A549 (cell line): ENCODE data around the gene APMAP. TPM values are rescaled to one million over a fixed set of nuclear protein-coding genes. Genes with fewer than 3 reads are reported as not detected.

Source experiments
- ATAC-seq, 2 experiments: fragments of 200-7000 bp in 1 of 2; fragments of >200 bp in 1 of 2; cut with Nextera tagmentation in 1 of 2; cut with Tn5 transposase in 1 of 2; 3 replicates each; pipeline versions ENCODE4 v1.8.0 to v1.9.1; 2018 to 2020; ENCODE audit warnings: mild to moderate bottlenecking in 1 of 2, moderate library complexity in 1 of 2
- CTCF ChIA-PET: fragments of 300-600 bp; sonication (Branson Sonifier 250); formaldehyde crosslinking; extraction: SDS; loops from one replicate; lab custom pipeline; 2021; ENCODE audit warnings: antibody characterized with exemption, inconsistent platforms; lab: Yijun Ruan, JAX
- POLR2A ChIA-PET: fragments of 350-600 bp; formaldehyde crosslinking; extraction: SDS; loops from one replicate; lab custom pipeline; 2021; ENCODE audit warnings: antibody characterized with exemption, inconsistent platforms; lab: Yijun Ruan, JAX
- DNase-seq, 2 experiments: peaks; one replicate each; pipeline versions ENCODE4 v3.0.0 to v3.0.0-alpha.2; 2011 to 2016; ENCODE audit warnings: low read depth in 1 of 2, low spot score in 1 of 2
- FAIRE-seq: peaks from 2 replicates; lab custom pipeline; 2011; peaks lifted over from hg19 to GRCh38; lab: Jason Lieb, UNC
- H3K27ac ChIP-seq, 2 experiments: fragments of >200 bp; sonication (Bioruptor Twin); formaldehyde crosslinking; 3 replicates each; pipeline ENCODE4 v1.5.1; 2016 to 2017
- H3K4me1 ChIP-seq: fragments of >200 bp; sonication (Bioruptor Twin); formaldehyde crosslinking; 3 replicates; pipeline ENCODE4 v1.6.1; 2016
- H3K4me2 ChIP-seq: fragments of >200 bp; sonication (Bioruptor Twin); formaldehyde crosslinking; 3 replicates; pipeline ENCODE4 v1.6.1; 2016
- H3K4me3 ChIP-seq: fragments of >200 bp; sonication (Bioruptor Twin); formaldehyde crosslinking; 3 replicates; pipeline ENCODE4 v1.5.1; 2016
- H3K9me3 ChIP-seq: fragments of >200 bp; sonication (Bioruptor Twin); formaldehyde crosslinking; 3 replicates; pipeline ENCODE4 v1.6.1; 2016
- CBX2 ChIP-seq: fragments of 200-600 bp; sonication (generic); IDR thresholded peaks from 2 replicates; pipeline ENCODE4 v1.6.1; 2016; ENCODE audit warnings: low read depth, mild to moderate bottlenecking, borderline replicate concordance
- CEBPB ChIP-seq, 2 experiments: fragments of >200 bp in 1 of 2; sonication (Bioruptor Twin) in 1 of 2; formaldehyde crosslinking in 1 of 2; IDR thresholded peaks; 2 replicates each; pipeline ENCODE4 v1.6.1; 2012 to 2016
- EHMT2 ChIP-seq: fragments of 200-600 bp; sonication (generic); IDR thresholded peaks from 2 replicates; pipeline ENCODE4 v1.6.1; 2016; ENCODE audit warnings: antibody characterized with exemption, low read depth, mild to moderate bottlenecking, moderate library complexity
- HES2 ChIP-seq: fragments of >200 bp; sonication (Bioruptor Twin); formaldehyde crosslinking; IDR thresholded peaks from 2 replicates; pipeline ENCODE4 v1.6.1; 2016
- HMGXB4 ChIP-seq: fragments of 250-450 bp; sonication (Bioruptor Pico); IDR thresholded peaks from 2 replicates; pipeline ENCODE4 v1.5.0; 2021; ENCODE audit warnings: mild to moderate bottlenecking, moderate library complexity, borderline replicate concordance
- HOXA7 ChIP-seq: fragments of 250-450 bp; sonication (Bioruptor Pico); IDR thresholded peaks from 2 replicates; pipeline ENCODE4 v1.5.0; 2020; ENCODE audit warnings: mild to moderate bottlenecking, moderate library complexity
- HOXB13 ChIP-seq: fragments of 250-450 bp; sonication (Bioruptor Pico); IDR thresholded peaks from 2 replicates; pipeline ENCODE4 v1.5.0; 2020; ENCODE audit warnings: low read depth, mild to moderate bottlenecking, moderate library complexity
- JUN ChIP-seq, 2 experiments: fragments of >200 bp; sonication (Bioruptor Twin); formaldehyde crosslinking; IDR thresholded peaks; 2 replicates in 1 of 2; 3 replicates in 1 of 2; pipeline ENCODE4 v1.6.1; 2016 to 2017
- JUNB ChIP-seq: fragments of >200 bp; sonication (Bioruptor Twin); formaldehyde crosslinking; IDR thresholded peaks from 2 replicates; pipeline ENCODE4 v1.6.1; 2016
- KDM5A ChIP-seq: fragments of 200-600 bp; sonication (generic); IDR thresholded peaks from 2 replicates; pipeline ENCODE4 v1.6.1; 2016; ENCODE audit warnings: antibody characterized with exemption, mild to moderate bottlenecking
- MAFK ChIP-seq: fragments of 450-650 bp; IDR thresholded peaks from 2 replicates; pipeline ENCODE4 v1.6.1; 2014; ENCODE audit not compliant: partially characterized antibody
- MYC ChIP-seq: IDR thresholded peaks from 2 replicates; pipeline ENCODE4 v1.6.1; 2012; ENCODE audit warnings: mild to moderate bottlenecking, inconsistent platforms, low read length, improper control_type of control experiment, borderline replicate concordance
- NFE2L2 ChIP-seq: fragments of 150-350 bp; conservative IDR thresholded peaks from 2 replicates; pipeline ENCODE4 v1.6.1; 2014; ENCODE audit warnings: low read length
- NR3C1 ChIP-seq: fragments of >200 bp; sonication (Bioruptor Twin); formaldehyde crosslinking; IDR thresholded peaks from 3 replicates; pipeline ENCODE4 v1.6.1; 2017
- POLR2A ChIP-seq: IDR thresholded peaks from 2 replicates; pipeline ENCODE4 v1.6.1; 2012; ENCODE audit warnings: mild to moderate bottlenecking, low read length
- RNF2 ChIP-seq: fragments of 200-600 bp; sonication (generic); IDR thresholded peaks from 2 replicates; pipeline ENCODE4 v1.6.1; 2016; ENCODE audit warnings: low read depth, mild to moderate bottlenecking, antibody characterized with exemption, moderate library complexity, borderline replicate concordance
- SREBF2 ChIP-seq: fragments of 450-650 bp; IDR thresholded peaks from 2 replicates; pipeline ENCODE4 v1.6.1; 2014; ENCODE audit warnings: mild to moderate bottlenecking, moderate library complexity
- ZC3H11A ChIP-seq: fragments of 450-650 bp; IDR thresholded peaks from 2 replicates; pipeline ENCODE4 v1.6.1; 2014; ENCODE audit warnings: antibody characterized with exemption, mild to moderate bottlenecking
- WGBS: methylation state at CpG from one replicate; pipeline ENCODE4 v1.1.6; 2017; ENCODE audit errors: missing lambda C conversion rate; 5-methylcytosine and 5-hydroxymethylcytosine counted together
- polyA plus RNA-seq, 4 experiments: library from polyadenylated mRNA; depleted of rRNA in 3 of 4; stranded (reverse); fragments of >200 nt; fragmentation: RNase III in 1 of 4; extraction: RNeasy Plus Mini Kit Qiagen cat#74134 plus additional on column Dnase treatment in 1 of 4; gene quantifications; 2 replicates in 3 of 4; 3 replicates in 1 of 4; pipeline ENCODE4 v1.2.3, GENCODE V29; 2011 to 2017
- TF ChIP-seq, protein P1 (sequence below): fragments of 450-650 bp; IDR thresholded peaks from 2 replicates; pipeline ENCODE4 v1.6.1; 2014; ENCODE audit warnings: antibody characterized with exemption
- TF ChIP-seq, protein P2 (sequence below): fragments of >200 bp; sonication (Bioruptor Twin); formaldehyde crosslinking; IDR thresholded peaks from 3 replicates; pipeline ENCODE4 v1.6.1; 2016
- TF ChIP-seq, protein P3 (sequence below): fragments of 150-350 bp; IDR thresholded peaks from 2 replicates; pipeline ENCODE4 v1.6.1; 2014; ENCODE audit warnings: low read depth, mild to moderate bottlenecking, low read length

Gene APMAP
- polyA plus RNA-seq, 2 of the 4 experiments (the other 2 are of a cell fraction): 113 to 141 TPM

- DNase-seq (no peak), ATAC-seq (no peak; a peak in 1 of 6 replicates), FAIRE-seq (no peak)
- Histone ChIP-seq H3K9me3 (peaks cover 26% of the 10 kb centered on the region), H3K4me3 (no peak overlapping the region), H3K4me1 (no peaks in the 10 kb centered on the region), H3K27ac (no peak overlapping the region), H3K4me2 (no peak overlapping the region)
- ChIA-PET CTCF (interaction anchor here (1.4 kb wide), 1 partner anchor 9 kb away, joined by 5 read pairs; no protein-coding TSS in a partner anchor), POLR2A (no interaction called here)
- TF ChIP-seq MYC: no peak
- no peak for TF ChIP-seq RNF2
- no peak for TF ChIP-seq JUN (IDR thresholded peaks at IDR 0.05)
- TF ChIP-seq ZC3H11A: no peak
- TF ChIP-seq, protein P1, sequence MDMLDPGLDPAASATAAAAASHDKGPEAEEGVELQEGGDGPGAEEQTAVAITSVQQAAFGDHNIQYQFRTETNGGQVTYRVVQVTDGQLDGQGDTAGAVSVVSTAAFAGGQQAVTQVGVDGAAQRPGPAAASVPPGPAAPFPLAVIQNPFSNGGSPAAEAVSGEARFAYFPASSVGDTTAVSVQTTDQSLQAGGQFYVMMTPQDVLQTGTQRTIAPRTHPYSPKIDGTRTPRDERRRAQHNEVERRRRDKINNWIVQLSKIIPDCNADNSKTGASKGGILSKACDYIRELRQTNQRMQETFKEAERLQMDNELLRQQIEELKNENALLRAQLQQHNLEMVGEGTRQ: no peak
- 94% methylated on average over 15 of the region's 15 CpGs for WGBS
These were observed 13.3 kb downstream of the APMAP start for GRCh38 chr20:24979036-24979960.

DNA sequence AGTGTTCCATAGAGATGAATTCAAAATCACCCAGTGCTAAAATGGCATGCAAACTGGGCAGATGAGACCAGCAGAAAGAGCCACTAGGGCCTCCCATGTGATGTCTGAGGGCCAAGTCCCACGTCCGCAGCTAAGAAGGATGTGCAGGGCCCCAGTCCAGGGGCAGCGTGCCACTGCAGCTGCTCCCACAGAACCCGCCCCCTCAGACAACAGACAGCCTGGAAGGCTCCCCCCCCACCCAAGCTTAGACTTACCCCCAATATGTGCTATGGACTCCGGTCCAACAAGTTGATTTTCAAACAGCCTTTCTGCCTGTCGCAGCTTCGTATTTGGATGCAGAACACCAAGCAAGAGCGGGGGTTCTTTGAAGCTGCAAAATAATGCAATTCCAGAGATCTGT is 14.0 kb downstream of the APMAP start:
- FAIRE-seq: no peak
- 93% methylated on average over 8 of the region's 8 CpGs for WGBS

DNA sequence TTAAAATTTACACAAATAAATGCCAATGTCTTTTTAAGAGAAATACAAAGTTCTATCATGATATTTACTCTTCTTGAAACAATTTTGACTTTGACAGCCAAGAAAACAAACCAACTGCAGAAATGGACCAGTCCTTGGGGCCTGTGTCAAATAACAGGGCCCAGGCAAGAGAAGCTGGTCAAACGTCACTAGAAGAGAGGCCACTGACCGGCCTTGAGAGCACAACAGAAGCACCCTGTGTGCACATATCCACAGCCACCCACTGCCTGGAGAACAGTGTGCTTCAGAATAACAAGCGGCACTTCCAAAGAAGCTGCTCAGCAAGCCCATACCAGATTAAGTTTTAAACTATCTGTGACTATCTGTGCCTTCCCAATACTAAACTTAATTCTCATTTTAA is 14.8 kb downstream of the APMAP start:
- CTCF ChIA-PET: interaction anchor here (1.2 to 1.4 kb wide), 3 partner anchors 12 to 201 kb away, joined by 3 to 9 read pairs (median 3); no protein-coding TSS in a partner anchor
- 95% methylated on average over 3 of the region's 3 CpGs for WGBS
- POLR2A ChIA-PET: no interaction called here

More for the DNA sequence above, 14.0 kb downstream of the APMAP start:
- peaks cover 26% of the 10 kb centered on the region for H3K9me3 ChIP-seq
- no peak for TF ChIP-seq HOXA7 (CRISPR knock-in tag)
- no peak for TF ChIP-seq JUNB
- TF ChIP-seq NR3C1: no peak
- TF ChIP-seq CBX2: no peak
- TF ChIP-seq KDM5A: no peak
- TF ChIP-seq SREBF2: no peak
- no peak for TF ChIP-seq MAFK
- TF ChIP-seq, protein P2, sequence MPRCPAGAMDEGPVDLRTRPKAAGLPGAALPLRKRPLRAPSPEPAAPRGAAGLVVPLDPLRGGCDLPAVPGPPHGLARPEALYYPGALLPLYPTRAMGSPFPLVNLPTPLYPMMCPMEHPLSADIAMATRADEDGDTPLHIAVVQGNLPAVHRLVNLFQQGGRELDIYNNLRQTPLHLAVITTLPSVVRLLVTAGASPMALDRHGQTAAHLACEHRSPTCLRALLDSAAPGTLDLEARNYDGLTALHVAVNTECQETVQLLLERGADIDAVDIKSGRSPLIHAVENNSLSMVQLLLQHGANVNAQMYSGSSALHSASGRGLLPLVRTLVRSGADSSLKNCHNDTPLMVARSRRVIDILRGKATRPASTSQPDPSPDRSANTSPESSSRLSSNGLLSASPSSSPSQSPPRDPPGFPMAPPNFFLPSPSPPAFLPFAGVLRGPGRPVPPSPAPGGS: no peak
- no peak overlapping the region for H3K27ac ChIP-seq
- DNase-seq: no peak
- ChIA-PET CTCF (interaction anchor here (1.2 to 1.4 kb wide), 3 partner anchors 12 to 200 kb away, joined by 3 to 9 read pairs (median 3); no protein-coding TSS in a partner anchor), POLR2A (no interaction called here)
- H3K4me3 ChIP-seq: no peak overlapping the region
- no peak overlapping the region for H3K4me2 ChIP-seq
- ATAC-seq: no peak
- H3K4me1 ChIP-seq: no peaks in the 10 kb centered on the region

More for the DNA sequence above, 14.8 kb downstream of the APMAP start:
- FAIRE-seq (no peak), ATAC-seq (no peak), DNase-seq (no peak)
- no peak overlapping the region for H3K27ac ChIP-seq
- peaks cover 26% of the 10 kb centered on the region for H3K9me3 ChIP-seq
- no peak overlapping the region for H3K4me2 ChIP-seq
- no peaks in the 10 kb centered on the region for H3K4me1 ChIP-seq
- TF ChIP-seq KDM5A (no peak), HMGXB4 (no peak), CEBPB (IDR thresholded peaks at IDR 0.05) (no peak), MAFK (no peak), HES2 (no peak), EHMT2 (no peak), JUNB (no peak), POLR2A (no peak), HOXB13 (CRISPR knock-in tag) (no peak), NFE2L2 (no peak)
- TF ChIP-seq, protein P3, sequence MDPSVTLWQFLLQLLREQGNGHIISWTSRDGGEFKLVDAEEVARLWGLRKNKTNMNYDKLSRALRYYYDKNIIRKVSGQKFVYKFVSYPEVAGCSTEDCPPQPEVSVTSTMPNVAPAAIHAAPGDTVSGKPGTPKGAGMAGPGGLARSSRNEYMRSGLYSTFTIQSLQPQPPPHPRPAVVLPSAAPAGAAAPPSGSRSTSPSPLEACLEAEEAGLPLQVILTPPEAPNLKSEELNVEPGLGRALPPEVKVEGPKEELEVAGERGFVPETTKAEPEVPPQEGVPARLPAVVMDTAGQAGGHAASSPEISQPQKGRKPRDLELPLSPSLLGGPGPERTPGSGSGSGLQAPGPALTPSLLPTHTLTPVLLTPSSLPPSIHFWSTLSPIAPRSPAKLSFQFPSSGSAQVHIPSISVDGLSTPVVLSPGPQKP: no peak
- H3K4me3 ChIP-seq: no peak overlapping the region
